ENCODE results near the gene BEND7. TPM values are rescaled to one million over a fixed set of nuclear protein-coding genes. Genes with fewer than 3 reads are reported as not detected.

Gene BEND7
- total and polyA plus RNA-seq, 2 of the 13 experiments (the other 11 are each of a cell fraction or from before 2014, with no cell fraction given) = 14.1 to 17.1 TPM

DNA sequence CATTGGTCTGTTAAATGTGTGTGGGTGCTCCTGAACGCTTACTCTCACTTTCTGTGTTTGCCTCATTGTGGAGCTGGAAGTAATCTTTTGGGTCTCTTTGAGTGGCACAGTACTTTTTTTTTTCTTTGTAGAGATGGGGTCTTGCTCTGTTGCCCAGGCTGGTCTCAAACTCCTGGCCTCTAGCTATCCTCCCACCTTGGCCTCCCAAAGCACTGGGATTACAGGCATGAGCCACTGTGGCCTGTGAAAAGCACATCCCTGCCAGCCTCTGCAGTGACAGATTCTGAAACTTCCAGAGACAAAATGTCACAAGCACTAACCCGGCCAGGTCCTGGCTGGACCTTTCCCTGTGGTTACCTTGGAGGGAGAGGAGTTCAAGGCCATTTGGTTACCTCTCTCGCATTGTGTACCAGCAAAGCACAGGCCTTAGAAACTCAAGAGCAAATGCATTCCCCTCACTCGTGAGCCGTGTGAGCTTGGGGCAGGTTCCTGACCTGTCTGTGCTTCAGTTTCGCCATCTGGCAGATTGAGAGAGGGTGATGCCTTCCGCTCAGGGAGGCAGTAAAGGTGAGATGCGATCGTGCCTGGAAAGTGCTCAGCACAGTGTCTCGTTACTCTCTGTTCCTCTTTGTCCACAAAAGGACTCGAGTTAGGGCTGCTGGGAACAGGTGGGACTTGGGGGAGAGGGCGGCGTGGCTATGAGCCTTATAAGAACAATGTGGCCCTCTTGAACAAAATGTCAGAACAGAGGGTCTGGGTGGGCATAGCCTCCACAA, 108.1 kb downstream of the BEND7 start (continued):
- TF ChIP-seq, protein P1, sequence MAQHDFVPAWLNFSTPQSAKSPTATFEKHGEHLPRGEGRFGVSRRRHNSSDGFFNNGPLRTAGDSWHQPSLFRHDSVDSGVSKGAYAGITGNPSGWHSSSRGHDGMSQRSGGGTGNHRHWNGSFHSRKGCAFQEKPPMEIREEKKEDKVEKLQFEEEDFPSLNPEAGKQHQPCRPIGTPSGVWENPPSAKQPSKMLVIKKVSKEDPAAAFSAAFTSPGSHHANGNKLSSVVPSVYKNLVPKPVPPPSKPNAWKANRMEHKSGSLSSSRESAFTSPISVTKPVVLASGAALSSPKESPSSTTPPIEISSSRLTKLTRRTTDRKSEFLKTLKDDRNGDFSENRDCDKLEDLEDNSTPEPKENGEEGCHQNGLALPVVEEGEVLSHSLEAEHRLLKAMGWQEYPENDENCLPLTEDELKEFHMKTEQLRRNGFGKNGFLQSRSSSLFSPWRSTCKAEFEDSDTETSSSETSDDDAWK (CRISPR knock-in tag; IDR thresholded peaks at IDR 0.05) = no peak
- TF ChIP-seq ZNF121 (CRISPR knock-in tag; IDR thresholded peaks at IDR 0.05) (peak; percentile 88), ARNT2 (CRISPR knock-in tag; IDR thresholded peaks at IDR 0.05; ENCODE audit: low read depth) (no peak), SOX5 (CRISPR knock-in tag; IDR thresholded peaks at IDR 0.05; ENCODE audit: borderline replicate concordance) (0 out of 2 replicates have a peak, but pooled peaks have one; percentile 18), SKI (IDR thresholded peaks at IDR 0.05; ENCODE audit: partially characterized antibody) (peak; percentile 28), GATAD2A (CRISPR knock-in tag; IDR thresholded peaks at IDR 0.05) (peak; percentile 45; the same call in 1 of the 2 replicates), ZFP82 (CRISPR knock-in tag; IDR thresholded peaks at IDR 0.05; ENCODE audit: borderline replicate concordance) (no peak), ZNF431 (CRISPR knock-in tag; IDR thresholded peaks at IDR 0.05; ENCODE audit: borderline replicate concordance, low read depth) (no peak), ZNF839 (CRISPR knock-in tag; IDR thresholded peaks at IDR 0.05; ENCODE audit: borderline replicate concordance) (no peak), REXO4 (CRISPR knock-in tag; IDR thresholded peaks at IDR 0.05; ENCODE audit: borderline replicate concordance) (no peak), HMG20A (CRISPR knock-in tag; IDR thresholded peaks at IDR 0.05; ENCODE audit: borderline replicate concordance) (0 out of 2 replicates have a peak, but pooled peaks have one; percentile 14), RXRB (CRISPR knock-in tag; IDR thresholded peaks at IDR 0.05; ENCODE audit: borderline replicate concordance) (peak; percentile 40; the same call in 1 of the 2 replicates), NR2F6 (IDR thresholded peaks at IDR 0.05) (peak; percentile 39), NR2F6 (CRISPR knock-in tag; IDR thresholded peaks at IDR 0.05) (no peak), RARA (CRISPR knock-in tag; IDR thresholded peaks at IDR 0.05) (peak; percentile 82), ZKSCAN5 (CRISPR knock-in tag; IDR thresholded peaks at IDR 0.05) (no peak), XRCC5 (optimal IDR thresholded peaks at IDR 0.05; ENCODE audit: low read length) (no peak), RELA (CRISPR knock-in tag; IDR thresholded peaks at IDR 0.05) (no peak), RXRA (CRISPR knock-in tag; IDR thresholded peaks at IDR 0.05) (peak; percentile 53; the same call in 1 of the 2 replicates), PHF5A (CRISPR knock-in tag; IDR thresholded peaks at IDR 0.05; ENCODE audit: low read depth, unreplicated experiment) (no peak), SALL1 (CRISPR knock-in tag; IDR thresholded peaks at IDR 0.05) (peak; percentile 59; the same call in 1 of the 2 replicates), TRIM24 (CRISPR knock-in tag; IDR thresholded peaks at IDR 0.05) (no peak)
- TF ChIP-seq, protein P2, sequence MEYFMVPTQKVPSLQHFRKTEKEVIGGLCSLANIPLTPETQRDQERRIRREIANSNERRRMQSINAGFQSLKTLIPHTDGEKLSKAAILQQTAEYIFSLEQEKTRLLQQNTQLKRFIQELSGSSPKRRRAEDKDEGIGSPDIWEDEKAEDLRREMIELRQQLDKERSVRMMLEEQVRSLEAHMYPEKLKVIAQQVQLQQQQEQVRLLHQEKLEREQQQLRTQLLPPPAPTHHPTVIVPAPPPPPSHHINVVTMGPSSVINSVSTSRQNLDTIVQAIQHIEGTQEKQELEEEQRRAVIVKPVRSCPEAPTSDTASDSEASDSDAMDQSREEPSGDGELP (IDR thresholded peaks at IDR 0.05; ENCODE audit: borderline replicate concordance, low read depth) = no peak
- TF ChIP-seq, protein P3, sequence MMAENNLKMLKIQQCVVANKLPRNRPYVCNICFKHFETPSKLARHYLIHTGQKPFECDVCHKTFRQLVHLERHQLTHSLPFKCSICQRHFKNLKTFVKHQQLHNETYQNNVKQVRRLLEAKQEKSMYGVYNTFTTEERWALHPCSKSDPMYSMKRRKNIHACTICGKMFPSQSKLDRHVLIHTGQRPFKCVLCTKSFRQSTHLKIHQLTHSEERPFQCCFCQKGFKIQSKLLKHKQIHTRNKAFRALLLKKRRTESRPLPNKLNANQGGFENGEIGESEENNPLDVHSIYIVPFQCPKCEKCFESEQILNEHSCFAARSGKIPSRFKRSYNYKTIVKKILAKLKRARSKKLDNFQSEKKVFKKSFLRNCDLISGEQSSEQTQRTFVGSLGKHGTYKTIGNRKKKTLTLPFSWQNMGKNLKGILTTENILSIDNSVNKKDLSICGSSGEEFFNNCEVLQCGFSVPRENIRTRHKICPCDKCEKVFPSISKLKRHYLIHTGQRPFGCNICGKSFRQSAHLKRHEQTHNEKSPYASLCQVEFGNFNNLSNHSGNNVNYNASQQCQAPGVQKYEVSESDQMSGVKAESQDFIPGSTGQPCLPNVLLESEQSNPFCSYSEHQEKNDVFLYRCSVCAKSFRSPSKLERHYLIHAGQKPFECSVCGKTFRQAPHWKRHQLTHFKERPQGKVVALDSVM (CRISPR knock-in tag; IDR thresholded peaks at IDR 0.05) = peak; percentile 68; the same call in 1 of the 2 replicates
- TF ChIP-seq, protein P4, sequence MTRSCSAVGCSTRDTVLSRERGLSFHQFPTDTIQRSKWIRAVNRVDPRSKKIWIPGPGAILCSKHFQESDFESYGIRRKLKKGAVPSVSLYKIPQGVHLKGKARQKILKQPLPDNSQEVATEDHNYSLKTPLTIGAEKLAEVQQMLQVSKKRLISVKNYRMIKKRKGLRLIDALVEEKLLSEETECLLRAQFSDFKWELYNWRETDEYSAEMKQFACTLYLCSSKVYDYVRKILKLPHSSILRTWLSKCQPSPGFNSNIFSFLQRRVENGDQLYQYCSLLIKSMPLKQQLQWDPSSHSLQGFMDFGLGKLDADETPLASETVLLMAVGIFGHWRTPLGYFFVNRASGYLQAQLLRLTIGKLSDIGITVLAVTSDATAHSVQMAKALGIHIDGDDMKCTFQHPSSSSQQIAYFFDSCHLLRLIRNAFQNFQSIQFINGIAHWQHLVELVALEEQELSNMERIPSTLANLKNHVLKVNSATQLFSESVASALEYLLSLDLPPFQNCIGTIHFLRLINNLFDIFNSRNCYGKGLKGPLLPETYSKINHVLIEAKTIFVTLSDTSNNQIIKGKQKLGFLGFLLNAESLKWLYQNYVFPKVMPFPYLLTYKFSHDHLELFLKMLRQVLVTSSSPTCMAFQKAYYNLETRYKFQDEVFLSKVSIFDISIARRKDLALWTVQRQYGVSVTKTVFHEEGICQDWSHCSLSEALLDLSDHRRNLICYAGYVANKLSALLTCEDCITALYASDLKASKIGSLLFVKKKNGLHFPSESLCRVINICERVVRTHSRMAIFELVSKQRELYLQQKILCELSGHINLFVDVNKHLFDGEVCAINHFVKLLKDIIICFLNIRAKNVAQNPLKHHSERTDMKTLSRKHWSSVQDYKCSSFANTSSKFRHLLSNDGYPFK (CRISPR knock-in tag; IDR thresholded peaks at IDR 0.05; ENCODE audit: borderline replicate concordance) = no peak

Data from HepG2 (cell line).